Fibroblast of villous mesenchyme (primary cell): ENCODE results near the gene PPARGC1A. TPM values are rescaled to one million over a fixed set of nuclear protein-coding genes. Genes with fewer than 3 reads are reported as not detected.

Experiments
- DNase-seq: peaks from one replicate; pipeline ENCODE4 v3.0.0-alpha.2; 2010; ENCODE audit warnings: low read depth
- H3K4me3 ChIP-seq: 2 replicates; pipeline ENCODE4 v1.5.1; 2011; ENCODE audit warnings: low read depth, mild to moderate bottlenecking, low read length
- total RNA-seq: library from RNA; depleted of rRNA; stranded (reverse); fragments of >200 nt; gene quantifications from 2 replicates; pipeline ENCODE4 v1.2.3, GENCODE V29; 2012
- TF ChIP-seq, protein P1 (sequence below): IDR thresholded peaks from 2 replicates; pipeline ENCODE4 v1.5.1; 2012; ENCODE audit warnings: low read depth, mild to moderate bottlenecking, low read length; ENCODE audit not compliant: insufficient read depth

PPARGC1A gene
- total RNA-seq, 1 donor: 0.86 TPM

DNA sequence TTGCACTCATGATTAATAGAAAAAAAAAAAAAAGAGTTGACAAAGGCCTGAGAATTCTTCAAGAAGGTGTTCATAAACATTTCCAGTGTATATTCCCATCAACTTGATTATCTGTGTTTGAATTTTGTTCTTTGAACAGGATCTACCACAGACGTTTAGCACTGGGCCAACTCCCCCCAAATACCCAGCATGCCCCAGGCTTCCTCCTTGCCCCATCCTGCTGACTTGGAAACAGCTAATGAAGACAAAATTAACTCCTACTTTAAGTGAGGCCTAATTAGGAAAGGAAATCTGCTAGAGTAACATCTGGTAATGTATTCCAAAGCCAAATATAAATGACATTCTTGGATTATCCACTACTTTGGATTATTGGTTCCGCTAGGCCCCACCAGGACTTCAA is 52.5 kb downstream of the PPARGC1A start:
- TF ChIP-seq, protein P1, sequence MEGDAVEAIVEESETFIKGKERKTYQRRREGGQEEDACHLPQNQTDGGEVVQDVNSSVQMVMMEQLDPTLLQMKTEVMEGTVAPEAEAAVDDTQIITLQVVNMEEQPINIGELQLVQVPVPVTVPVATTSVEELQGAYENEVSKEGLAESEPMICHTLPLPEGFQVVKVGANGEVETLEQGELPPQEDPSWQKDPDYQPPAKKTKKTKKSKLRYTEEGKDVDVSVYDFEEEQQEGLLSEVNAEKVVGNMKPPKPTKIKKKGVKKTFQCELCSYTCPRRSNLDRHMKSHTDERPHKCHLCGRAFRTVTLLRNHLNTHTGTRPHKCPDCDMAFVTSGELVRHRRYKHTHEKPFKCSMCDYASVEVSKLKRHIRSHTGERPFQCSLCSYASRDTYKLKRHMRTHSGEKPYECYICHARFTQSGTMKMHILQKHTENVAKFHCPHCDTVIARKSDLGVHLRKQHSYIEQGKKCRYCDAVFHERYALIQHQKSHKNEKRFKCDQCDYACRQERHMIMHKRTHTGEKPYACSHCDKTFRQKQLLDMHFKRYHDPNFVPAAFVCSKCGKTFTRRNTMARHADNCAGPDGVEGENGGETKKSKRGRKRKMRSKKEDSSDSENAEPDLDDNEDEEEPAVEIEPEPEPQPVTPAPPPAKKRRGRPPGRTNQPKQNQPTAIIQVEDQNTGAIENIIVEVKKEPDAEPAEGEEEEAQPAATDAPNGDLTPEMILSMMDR: no peak
- H3K4me3 ChIP-seq: no peak overlapping the region
- DNase-seq: no peak

DNA sequence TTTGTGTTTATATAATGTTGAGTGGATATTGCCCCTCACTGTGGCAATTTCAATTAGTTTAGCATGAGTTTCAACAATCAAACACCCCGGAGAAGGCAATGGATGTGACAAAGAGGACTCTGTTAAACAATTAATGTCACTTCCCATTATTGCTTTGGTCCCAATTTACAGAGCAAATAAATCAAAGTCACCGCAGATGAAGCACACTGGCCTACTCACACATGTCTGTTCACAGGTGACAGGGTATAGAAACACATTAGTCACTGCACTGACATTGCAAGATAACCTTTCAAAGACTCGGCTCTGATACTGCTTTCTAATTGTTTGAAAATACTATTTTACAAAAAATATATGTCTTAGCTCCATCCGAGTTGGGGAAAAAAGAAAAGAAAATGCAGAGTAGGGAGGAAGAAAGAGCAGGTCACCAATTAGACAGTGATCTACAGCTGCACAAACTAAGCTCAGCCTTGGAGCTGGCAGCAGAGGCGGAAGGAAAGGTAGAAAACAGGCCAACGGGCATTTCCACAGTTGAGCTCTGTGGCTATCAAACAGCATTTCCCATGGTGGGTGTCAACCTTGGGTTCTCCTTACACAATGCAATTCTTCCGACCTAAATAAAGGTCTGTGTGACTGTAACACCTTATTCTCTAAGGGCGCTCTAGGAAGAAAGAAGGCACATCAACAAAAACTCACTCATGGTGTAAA is 53.9 kb downstream of the PPARGC1A start:
- DNase-seq: no peak
- H3K4me3 ChIP-seq: no peak overlapping the region
- TF ChIP-seq, protein P1: no peak

DNA sequence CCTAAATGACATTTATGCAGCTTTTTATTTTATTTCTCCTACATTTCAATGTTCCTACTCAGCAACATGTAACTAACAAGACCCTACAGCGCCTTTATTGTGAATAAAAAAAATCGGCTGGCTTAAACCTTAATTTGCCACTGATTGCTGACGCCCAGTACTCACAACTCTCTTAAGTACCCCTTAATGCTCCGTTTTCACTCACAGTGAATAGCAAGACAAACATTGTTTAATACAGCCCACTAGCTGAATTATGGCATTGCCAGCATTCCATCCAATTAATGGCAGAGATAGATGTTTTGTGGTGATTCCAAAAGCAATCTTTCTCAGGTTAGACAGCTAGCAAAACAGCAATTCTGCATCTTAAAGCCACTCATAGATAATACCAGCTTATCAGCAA is 61.1 kb downstream of the PPARGC1A start:
- H3K4me3 ChIP-seq: no peak overlapping the region
- DNase-seq: no peak
- TF ChIP-seq, protein P1: no peak

DNA sequence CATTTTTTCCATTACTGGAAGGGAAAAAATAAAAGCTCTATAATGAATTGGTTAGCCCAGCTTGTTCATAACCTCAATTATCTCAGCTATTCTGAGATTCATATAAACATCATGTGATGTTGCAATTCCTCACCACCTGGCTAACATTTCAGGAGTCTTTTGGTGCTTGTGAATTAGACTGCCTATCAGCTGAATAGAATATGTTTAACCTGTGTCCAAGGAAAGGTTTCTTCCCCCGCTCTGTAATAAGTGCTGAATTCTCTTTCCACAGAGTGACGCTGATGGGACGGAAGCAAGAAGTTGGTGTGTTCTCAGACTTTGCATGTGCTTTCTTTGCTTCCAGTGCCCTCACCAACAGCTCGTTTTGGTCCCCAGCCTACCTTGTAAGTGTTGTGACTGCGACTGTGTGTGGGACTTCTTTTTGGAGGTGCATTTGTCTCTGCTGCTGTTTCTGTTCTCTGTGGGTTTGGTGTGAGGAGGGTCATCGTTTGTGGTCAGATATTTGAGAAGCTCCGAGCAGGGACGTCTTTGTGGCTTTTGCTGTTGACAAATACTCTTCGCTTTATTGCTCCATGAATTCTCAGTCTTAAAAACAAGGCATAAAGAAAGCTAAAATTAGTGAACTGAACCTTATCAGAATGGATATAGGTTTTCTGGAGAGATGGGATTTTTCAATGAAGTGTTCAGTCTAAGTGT is 61.7 kb downstream of the PPARGC1A start:
- TF ChIP-seq, protein P1: no peak
- H3K4me3 ChIP-seq: no peak overlapping the region
- DNase-seq: peak; percentile 75

DNA sequence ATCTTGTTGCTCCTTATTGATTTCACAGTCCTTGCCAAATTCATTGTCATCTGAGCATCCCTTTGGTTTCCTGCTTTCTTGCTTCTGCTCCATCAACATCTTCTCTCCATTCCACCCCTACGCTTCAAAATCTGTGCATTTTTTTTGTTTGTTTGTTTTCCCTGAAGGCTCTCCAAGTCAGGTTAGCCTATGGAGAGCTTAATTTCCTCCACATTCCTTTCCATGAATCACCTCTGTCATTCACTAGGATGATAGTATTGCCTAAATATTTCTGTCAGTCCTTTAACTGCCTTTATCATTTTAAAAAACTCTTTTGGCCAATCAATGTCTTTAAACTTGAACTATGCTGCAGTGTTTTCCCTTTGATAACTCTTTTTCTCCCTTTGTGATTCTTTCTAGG is 67.7 kb downstream of the PPARGC1A start:
- DNase-seq: no peak
- H3K4me3 ChIP-seq: no peak overlapping the region
- TF ChIP-seq, protein P1: no peak

DNA sequence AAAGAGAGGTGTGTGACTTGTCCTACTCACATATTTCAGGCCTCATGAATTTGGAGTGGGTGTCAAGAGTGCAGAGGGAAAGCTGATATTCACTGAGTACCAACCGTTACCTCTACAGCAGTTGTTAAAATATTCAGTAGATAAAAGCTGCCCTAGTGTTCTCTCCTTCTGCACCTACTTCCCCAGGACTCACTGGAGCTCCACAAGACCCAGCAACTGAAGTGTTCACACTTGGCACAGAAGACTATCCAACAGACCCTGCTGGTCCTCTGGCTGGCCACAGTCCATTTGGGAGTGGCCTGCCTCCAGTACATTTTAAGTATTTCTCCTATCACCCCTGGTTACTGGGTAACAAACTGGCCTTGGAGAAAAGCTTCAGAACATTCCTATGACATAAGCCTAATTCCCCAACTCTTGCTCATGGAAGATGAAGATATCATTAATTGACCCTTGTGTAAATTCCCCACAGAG is 70.8 kb downstream of the PPARGC1A start:
- TF ChIP-seq, protein P1: no peak
- peak; percentile 11 for DNase-seq
- no peak overlapping the region for H3K4me3 ChIP-seq
